ENCODE data around the gene ZNF148. TPM values are rescaled to one million over a fixed set of nuclear protein-coding genes. Genes with fewer than 3 reads are reported as not detected.

The ZNF148 gene
- total RNA-seq, 2 experiments from 2014 or later = 30.9 to 34.0 TPM

DNA sequence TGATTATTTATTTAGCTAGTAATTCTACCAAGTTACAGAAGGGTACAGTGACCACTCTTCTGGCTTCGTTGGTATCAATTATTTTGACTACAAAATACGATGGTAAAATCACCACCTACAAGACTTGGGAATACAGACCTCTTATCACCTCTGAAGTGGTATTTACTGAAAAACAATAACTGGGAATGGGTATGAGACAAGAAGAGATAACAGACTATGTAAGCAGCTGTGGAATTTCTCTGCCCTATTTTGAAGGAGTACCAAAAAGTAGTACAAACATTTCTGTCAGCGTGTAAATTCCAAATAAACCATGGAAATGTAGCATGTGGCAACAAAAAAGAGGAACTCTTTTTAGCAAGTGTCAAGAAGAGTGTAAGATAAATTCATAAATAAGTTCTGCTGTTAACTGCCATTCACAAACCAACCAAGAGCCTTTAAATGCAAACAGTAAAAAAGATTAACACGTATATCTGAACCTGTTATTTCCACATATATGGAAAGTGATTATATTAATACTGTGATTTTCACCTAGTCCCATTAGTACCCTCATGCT, 85.6 kb downstream of the ZNF148 start:
- Histone ChIP-seq H3K9me3 (ENCODE audit: control insufficient read depth in 1 of 2, insufficient read depth in 1 of 2, low read length in 2 of 2) (no peaks in the 10 kb centered on the region), H3K4me3 (ENCODE audit: low read length) (no peak overlapping the region), H3K27ac (ENCODE audit: low read depth in 1 of 2, low read length in 2 of 2) (no peak overlapping the region), H3K36me3 (ENCODE audit: insufficient read depth, low read length) (peaks cover 23% of the 10 kb centered on the region), H3K27me3 (ENCODE audit: control insufficient read depth in 1 of 2, insufficient read depth in 2 of 2, low read length in 2 of 2) (no peaks in the 10 kb centered on the region), H3K4me1 (ENCODE audit: insufficient read depth, low read length) (no peaks in the 10 kb centered on the region)
- intact Hi-C loops (cut with DNase I, micrococcal nuclease) = no loop called here
- POLR2A ChIA-PET = no interaction called here
- CTCF ChIA-PET = no interaction called here
- Mint-ChIP-seq H3K36me3 (ENCODE audit: low read depth) (peaks cover 87% of the 10 kb centered on the region), H3K4me3 (no peak overlapping the region), H3K27ac (peak overlapping the region; percentile 46), H3K27me3 (no peaks in the 10 kb centered on the region), H3K9me3 (no peaks in the 10 kb centered on the region), H3K4me1 (ENCODE audit: low read depth) (peaks cover 68% of the 10 kb centered on the region)
- DNase-seq (no peak), ATAC-seq (ENCODE audit: poor library complexity) (no peak)
- TF ChIP-seq, protein P1, sequence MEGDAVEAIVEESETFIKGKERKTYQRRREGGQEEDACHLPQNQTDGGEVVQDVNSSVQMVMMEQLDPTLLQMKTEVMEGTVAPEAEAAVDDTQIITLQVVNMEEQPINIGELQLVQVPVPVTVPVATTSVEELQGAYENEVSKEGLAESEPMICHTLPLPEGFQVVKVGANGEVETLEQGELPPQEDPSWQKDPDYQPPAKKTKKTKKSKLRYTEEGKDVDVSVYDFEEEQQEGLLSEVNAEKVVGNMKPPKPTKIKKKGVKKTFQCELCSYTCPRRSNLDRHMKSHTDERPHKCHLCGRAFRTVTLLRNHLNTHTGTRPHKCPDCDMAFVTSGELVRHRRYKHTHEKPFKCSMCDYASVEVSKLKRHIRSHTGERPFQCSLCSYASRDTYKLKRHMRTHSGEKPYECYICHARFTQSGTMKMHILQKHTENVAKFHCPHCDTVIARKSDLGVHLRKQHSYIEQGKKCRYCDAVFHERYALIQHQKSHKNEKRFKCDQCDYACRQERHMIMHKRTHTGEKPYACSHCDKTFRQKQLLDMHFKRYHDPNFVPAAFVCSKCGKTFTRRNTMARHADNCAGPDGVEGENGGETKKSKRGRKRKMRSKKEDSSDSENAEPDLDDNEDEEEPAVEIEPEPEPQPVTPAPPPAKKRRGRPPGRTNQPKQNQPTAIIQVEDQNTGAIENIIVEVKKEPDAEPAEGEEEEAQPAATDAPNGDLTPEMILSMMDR (IDR thresholded peaks at IDR 0.05) = no peak

DNA sequence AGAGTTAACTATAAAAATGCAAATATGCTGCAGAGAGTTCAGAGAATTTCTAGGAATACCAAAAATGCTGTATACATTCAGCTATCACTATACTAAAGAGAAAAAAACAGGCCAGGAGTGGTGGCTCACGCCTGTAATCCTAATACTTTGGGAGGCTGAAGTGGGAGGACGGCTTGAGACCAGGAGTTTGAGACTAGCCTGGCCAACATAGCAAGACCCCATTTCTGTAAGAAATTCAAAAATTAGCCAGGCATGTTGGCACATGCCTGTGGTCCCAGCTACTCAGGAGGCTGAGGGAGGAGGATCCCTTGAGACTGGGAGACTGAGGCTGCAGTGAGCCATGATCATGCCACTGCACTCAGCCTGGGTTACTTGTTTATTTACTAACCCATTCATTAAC, 87.9 kb downstream of the ZNF148 start:
- H3K4me1 Mint-ChIP-seq (ENCODE audit: low read depth) = peaks cover 47% of the 10 kb centered on the region
- POLR2A ChIA-PET = no interaction called here
- no peaks in the 10 kb centered on the region for H3K27me3 ChIP-seq (ENCODE audit: control insufficient read depth in 1 of 2, insufficient read depth in 2 of 2, low read length in 2 of 2)

DNA sequence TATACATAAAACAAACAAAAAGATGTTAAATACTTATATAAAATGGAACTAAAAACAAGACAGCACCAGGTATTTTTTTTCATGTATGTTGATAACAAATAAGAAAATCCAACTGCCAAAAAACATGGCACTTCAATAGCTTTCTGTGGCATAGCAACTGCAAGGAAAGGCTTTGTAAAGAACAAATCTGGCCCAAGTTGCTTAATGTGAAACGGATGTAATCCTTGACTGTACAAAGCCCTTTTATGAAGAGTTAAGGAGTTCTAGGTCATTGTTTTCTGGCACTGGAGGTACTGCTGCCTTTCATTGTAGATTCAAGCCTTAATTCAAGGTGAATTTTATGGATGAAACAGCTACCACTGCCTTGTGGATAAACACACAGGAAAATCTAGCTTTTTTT, 93.7 kb downstream of the ZNF148 start:
- Histone ChIP-seq H3K27ac (ENCODE audit: low read depth in 1 of 2, low read length in 2 of 2) (no peak overlapping the region), H3K9me3 (ENCODE audit: control insufficient read depth in 1 of 2, insufficient read depth in 1 of 2, low read length in 2 of 2) (no peaks in the 10 kb centered on the region), H3K4me3 (ENCODE audit: low read length) (no peak overlapping the region), H3K27me3 (ENCODE audit: control insufficient read depth in 1 of 2, insufficient read depth in 2 of 2, low read length in 2 of 2) (no peaks in the 10 kb centered on the region), H3K36me3 (ENCODE audit: insufficient read depth, low read length) (peaks cover 18% of the 10 kb centered on the region), H3K4me1 (ENCODE audit: insufficient read depth, low read length) (no peaks in the 10 kb centered on the region)
- ChIA-PET CTCF (no interaction called here), POLR2A (interaction anchor here (0.6 to 0.7 kb wide), 2 partner anchors 8 to 509 kb away, joined by 3 to 6 read pairs; no protein-coding TSS in a partner anchor)
- H3K27ac Mint-ChIP-seq = no peak overlapping the region
- H3K4me1 Mint-ChIP-seq (ENCODE audit: low read depth) = peaks cover 10% of the 10 kb centered on the region
- DNase-seq (no peak), ATAC-seq (ENCODE audit: poor library complexity) (no peak)
- no peak overlapping the region for H3K4me3 Mint-ChIP-seq
- no peaks in the 10 kb centered on the region for H3K9me3 Mint-ChIP-seq
- no peaks in the 10 kb centered on the region for H3K27me3 Mint-ChIP-seq
- TF ChIP-seq, protein P1 (IDR thresholded peaks at IDR 0.05) = no peak
- H3K36me3 Mint-ChIP-seq (ENCODE audit: low read depth) = peaks cover 70% of the 10 kb centered on the region
- intact Hi-C loops (cut with DNase I, micrococcal nuclease) = no loop called here

More for the DNA sequence above, 87.9 kb downstream of the ZNF148 start:
- no peak overlapping the region for H3K27ac ChIP-seq (ENCODE audit: low read depth in 1 of 2, low read length in 2 of 2)
- DNase-seq = no peak
- no peaks in the 10 kb centered on the region for H3K9me3 ChIP-seq (ENCODE audit: control insufficient read depth in 1 of 2, insufficient read depth in 1 of 2, low read length in 2 of 2)
- no peak overlapping the region for H3K4me3 Mint-ChIP-seq
- intact Hi-C loops (cut with DNase I, micrococcal nuclease) = no loop called here
- H3K4me3 ChIP-seq (ENCODE audit: low read length) = no peak overlapping the region
- ATAC-seq (ENCODE audit: poor library complexity) = no peak
- no peaks in the 10 kb centered on the region for H3K9me3 Mint-ChIP-seq
- H3K27ac Mint-ChIP-seq = no peak overlapping the region
- H3K27me3 Mint-ChIP-seq = no peaks in the 10 kb centered on the region
- peaks cover 23% of the 10 kb centered on the region for H3K36me3 ChIP-seq (ENCODE audit: insufficient read depth, low read length)
- peaks cover 75% of the 10 kb centered on the region for H3K36me3 Mint-ChIP-seq (ENCODE audit: low read depth)
- TF ChIP-seq, protein P1 (IDR thresholded peaks at IDR 0.05) = no peak
- H3K4me1 ChIP-seq (ENCODE audit: insufficient read depth, low read length) = no peaks in the 10 kb centered on the region
- CTCF ChIA-PET = no interaction called here

Measured in CD4-positive, alpha-beta T cell (primary cell).